Upper lobe of left lung (tissue), 4 donors: ENCODE results near the gene MGMT.

Experiments used
- CTCF ChIP-seq, 6 experiments: fragments of 450-650 bp in 4 of 6; fragments of 200-600 bp in 2 of 6; sonication (generic) in 2 of 6; IDR thresholded peaks; one replicate each; pipeline ENCODE4 v1.5.1; 2016 to 2019; ENCODE audit warnings: antibody characterized with exemption in 6 of 6
- POLR2A ChIP-seq, 4 donors: fragments of 450-650 bp; IDR thresholded peaks; one replicate each; pipeline ENCODE4 v1.5.1; 2016 to 2017; ENCODE audit warnings: antibody characterized with exemption in 4 of 4, mild to moderate bottlenecking in 2 of 4
- POLR2AphosphoS5 ChIP-seq, 2 donors: sonication (generic); formaldehyde crosslinking; IDR thresholded peaks; one replicate each; pipeline ENCODE4 v1.5.1; 2017; ENCODE audit warnings: antibody characterized with exemption in 2 of 2

- no peak for TF ChIP-seq CTCF (IDR thresholded peaks at IDR 0.05)
- no peak for TF ChIP-seq POLR2A (IDR thresholded peaks at IDR 0.05)
- no peak for TF ChIP-seq POLR2AphosphoS5 (IDR thresholded peaks at IDR 0.05)
Measured at GRCh38 chr10:129491123-129491734, 24.2 kb downstream of the MGMT start.
